ENCODE data around the gene SLC25A20.
"Not testable (repeated sequence)": the region's sequence is repeated elsewhere in the genome, so short reads cannot be mapped to it uniquely, and the experiment has no call there.

SLC25A20 gene

GRCh38 chr3:48845170-48845569, 53.5 kb downstream of the SLC25A20 start:
- no peak for DNase-seq

DNA sequence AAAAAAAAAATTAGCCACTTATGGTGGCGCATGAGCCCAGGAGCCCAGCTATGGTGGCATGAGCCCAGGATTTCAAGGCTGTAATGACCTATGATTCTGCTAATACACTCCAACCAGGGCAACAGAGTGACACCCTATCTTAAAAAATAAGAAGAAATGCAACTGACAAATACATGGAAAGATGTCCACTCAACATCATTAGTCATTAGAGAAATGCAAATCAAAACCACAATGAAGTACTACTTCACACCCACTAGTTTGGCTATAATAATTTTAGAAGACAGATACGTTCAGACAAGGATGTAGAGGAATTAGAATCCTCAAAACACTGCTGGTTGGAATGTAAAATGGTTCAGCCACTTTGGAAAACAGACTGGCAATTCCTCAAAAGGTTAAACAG, 61.5 kb downstream of the SLC25A20 start:
- DNase-seq: no peak

- peak; percentile 36 for DNase-seq
These were observed 62.9 kb downstream of the SLC25A20 start for GRCh38 chr3:48835650-48836366.

GRCh38 chr3:48832684-48833083, 66.0 kb downstream of the SLC25A20 start:
- DNase-seq: peak; percentile 46

DNA sequence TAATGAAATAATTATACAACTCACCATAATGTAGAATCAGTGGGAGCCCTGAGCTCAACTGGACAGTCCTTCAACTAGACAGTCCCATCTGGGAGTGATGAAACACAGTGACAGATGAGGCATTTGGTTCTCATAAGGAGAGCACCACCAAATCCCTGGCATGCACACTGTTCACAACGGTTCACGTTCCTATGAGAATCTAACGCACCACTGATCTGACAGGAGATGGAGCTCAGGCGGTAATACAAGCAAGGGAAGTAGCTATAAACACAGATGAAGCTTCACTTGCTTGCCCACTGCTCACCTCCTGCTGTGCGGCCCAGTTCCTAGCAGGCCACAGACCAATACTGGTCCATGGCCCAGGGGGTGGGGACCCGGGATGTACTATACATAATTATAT, 68.0 kb downstream of the SLC25A20 start:
- no peak for DNase-seq

- not testable (repeated sequence) for DNase-seq
These were observed 69.2 kb downstream of the SLC25A20 start for GRCh38 chr3:48829525-48829924.

DNA sequence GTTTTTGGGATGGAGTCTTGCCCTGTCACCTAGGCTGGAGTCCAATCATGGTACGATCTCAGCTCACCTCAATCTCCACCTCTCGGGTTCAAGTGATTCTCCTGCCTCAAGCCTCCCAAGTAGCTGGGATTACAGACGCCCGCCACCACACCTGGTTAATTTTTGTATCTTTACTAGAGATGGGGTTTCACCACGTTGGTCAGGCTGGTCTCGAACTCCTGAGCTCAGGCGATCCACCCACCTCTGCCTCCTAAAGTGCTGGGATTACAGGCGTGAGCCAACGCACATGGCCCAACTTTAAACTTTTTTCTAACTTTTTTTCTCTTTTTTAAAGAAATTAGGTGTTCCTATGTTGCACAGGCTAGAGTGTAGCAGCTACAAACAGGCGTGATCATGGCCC, 70.8 kb downstream of the SLC25A20 start:
- DNase-seq: not testable (repeated sequence)

GRCh38 chr3:48826451-48826850, 72.2 kb downstream of the SLC25A20 start:
- DNase-seq: no peak

DNA sequence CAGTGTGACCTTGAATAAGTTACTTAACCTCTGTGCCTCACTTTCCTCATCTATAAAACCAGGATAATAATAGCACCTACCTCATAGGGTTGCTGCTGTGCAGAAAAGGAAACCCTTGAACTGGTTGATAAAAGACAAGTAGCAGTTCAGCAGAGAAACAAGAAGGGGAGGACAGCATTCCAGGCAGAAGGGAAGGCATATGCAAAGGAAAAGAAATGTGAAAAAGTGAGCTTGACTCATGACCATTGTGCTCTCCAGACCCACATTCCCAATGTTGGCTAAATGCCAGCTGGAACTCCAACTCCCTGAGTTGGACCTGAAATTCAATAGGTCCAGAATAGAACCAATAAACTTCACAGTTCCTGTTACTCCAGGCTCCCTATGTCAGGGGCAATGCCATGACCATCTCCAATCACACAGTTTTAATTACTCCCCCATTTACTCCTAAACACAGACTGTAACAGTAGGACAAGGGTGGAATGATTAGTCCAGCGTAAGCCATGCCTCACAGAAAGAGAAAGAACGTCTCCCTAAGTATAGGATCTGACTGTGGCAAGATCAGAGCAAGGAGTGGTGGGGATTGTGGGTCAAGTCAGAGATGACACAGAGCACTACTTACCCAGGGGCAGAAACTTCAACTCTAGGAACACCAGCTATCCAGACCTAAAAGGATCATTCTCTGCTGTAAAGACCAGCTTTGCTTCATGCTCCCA, 77.9 kb downstream of the SLC25A20 start:
- no peak for DNase-seq

DNA sequence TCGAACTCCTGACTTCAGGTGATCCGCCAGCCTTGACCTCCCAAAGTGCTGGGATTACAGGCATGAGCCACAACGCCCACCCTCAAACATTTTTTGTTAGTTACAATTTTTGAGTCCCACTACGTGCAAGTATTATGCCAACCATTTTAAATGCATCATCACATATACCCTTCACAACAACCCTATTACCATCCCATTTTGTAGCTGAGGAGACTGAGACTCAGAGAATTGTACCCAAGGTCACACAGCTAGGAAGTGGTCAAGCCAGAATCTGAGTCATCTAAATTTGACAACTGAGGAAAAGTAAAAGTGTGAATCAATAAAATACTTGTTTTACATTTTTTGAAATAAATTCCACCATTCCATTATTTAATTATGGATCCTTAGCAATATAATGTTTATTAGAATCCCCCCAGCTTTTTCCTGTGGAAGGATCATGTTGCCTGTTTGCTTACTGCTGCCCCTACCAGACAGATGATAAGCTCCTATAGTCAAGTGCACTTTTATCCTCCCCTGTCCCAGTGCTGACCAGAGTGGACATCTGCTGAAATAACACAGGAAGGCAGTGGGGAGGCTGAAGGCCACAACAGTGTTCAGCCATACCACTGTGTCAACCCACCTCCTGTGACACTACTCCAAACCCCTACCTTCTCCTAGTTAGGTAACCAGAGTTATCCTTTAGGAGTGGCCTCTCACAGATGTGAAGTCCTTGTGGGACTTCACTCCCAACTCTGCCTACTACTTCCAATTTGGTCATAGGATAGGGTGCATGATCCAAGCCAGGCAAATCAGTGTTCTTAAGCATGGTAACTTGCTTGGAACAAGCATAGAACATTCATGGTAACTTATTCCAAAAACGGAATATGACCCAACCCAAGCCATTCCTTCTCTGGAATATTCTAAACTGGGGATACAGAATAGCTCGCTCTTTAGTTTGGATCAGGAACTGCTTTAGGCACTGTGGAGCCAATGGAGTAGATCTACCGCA, 79.2 kb downstream of the SLC25A20 start:
- no peak for DNase-seq

DNA sequence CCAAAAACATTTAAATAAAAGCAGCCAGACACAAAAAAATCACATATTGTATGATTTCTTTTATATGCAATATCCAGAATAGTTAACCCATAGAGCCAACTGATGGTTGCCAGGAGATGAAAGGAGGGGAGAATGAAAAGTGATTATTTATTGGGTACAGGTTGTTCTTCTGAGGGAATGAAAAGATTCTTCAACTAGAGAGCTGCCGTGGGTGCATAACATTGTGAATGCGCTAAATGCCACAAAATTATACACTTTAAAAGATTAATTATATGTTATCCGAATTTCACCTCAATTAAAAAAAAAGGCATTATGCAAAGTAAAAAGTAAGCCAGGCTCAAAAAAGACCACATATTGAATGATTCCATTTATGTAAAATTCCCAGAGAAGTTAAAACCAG, 87.2 kb downstream of the SLC25A20 start:
- DNase-seq: no peak

Measured in MV-4-11 (cell line).